Transverse colon (tissue), 4 donors: Measurements from ENCODE around the gene PTPRF.

Experiments used
- CTCF ChIP-seq, 5 experiments: fragments of 200-600 bp in 3 of 5; fragments of 450-650 bp in 2 of 5; sonication (generic) in 3 of 5; IDR thresholded peaks; 1 replicate in 2 of 5; 2 replicates in 3 of 5; pipeline ENCODE4 v1.5.1; 2016 to 2017; ENCODE audit warnings: antibody characterized with exemption in 5 of 5, inconsistent platforms in 3 of 5, mild to moderate bottlenecking in 2 of 5, moderate library complexity in 1 of 5
- POLR2A ChIP-seq: fragments of 450-650 bp; IDR thresholded peaks from one replicate; pipeline ENCODE4 v1.6.1; 2016; ENCODE audit warnings: antibody characterized with exemption, mild to moderate bottlenecking, moderate library complexity
- POLR2AphosphoS5 ChIP-seq, 3 donors: sonication (generic); formaldehyde crosslinking; IDR thresholded peaks; one replicate each; pipeline ENCODE4 v1.6.1; 2016; ENCODE audit warnings: antibody characterized with exemption in 3 of 3

- no peak for TF ChIP-seq POLR2AphosphoS5 (IDR thresholded peaks at IDR 0.05)
- no peak for TF ChIP-seq CTCF (IDR thresholded peaks at IDR 0.05)
- no peak for TF ChIP-seq POLR2A
Observed at GRCh38 chr1:43513471-43514173, 17.1 kb upstream of the PTPRF start.
